ENCODE results near the gene CTPS2. TPM values are rescaled to one million over a fixed set of nuclear protein-coding genes. Genes with fewer than 3 reads are reported as not detected.

CTPS2 gene
- polyA plus RNA-seq, 1 experiment, result 3.7 TPM

GRCh38 chrX:16658284-16658683, 54.2 kb downstream of the CTPS2 start:
- CTCF ChIA-PET, result no interaction called here
- TF ChIP-seq, protein P1, sequence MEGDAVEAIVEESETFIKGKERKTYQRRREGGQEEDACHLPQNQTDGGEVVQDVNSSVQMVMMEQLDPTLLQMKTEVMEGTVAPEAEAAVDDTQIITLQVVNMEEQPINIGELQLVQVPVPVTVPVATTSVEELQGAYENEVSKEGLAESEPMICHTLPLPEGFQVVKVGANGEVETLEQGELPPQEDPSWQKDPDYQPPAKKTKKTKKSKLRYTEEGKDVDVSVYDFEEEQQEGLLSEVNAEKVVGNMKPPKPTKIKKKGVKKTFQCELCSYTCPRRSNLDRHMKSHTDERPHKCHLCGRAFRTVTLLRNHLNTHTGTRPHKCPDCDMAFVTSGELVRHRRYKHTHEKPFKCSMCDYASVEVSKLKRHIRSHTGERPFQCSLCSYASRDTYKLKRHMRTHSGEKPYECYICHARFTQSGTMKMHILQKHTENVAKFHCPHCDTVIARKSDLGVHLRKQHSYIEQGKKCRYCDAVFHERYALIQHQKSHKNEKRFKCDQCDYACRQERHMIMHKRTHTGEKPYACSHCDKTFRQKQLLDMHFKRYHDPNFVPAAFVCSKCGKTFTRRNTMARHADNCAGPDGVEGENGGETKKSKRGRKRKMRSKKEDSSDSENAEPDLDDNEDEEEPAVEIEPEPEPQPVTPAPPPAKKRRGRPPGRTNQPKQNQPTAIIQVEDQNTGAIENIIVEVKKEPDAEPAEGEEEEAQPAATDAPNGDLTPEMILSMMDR (IDR thresholded peaks at IDR 0.05; ENCODE audit: insufficient read depth, low read depth, low read length), result no peak

DNA sequence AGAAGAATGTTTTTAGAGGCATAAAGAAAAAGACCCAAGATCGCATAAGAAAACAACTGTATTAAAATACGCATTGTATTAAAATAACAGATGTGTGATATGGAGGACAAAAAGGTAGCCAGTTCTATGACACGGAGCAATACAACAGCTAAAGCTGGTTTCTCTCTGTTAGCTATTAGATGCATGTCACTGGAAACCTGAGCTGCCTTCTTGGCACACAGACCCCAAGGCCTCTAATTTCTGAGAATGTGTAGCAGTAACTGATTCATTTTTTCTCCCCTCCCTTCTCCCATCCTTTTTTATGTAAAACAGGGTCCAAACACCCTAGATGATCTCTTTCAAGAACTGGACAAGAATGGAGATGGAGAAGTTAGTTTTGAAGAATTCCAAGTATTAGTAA, 58.4 kb downstream of the CTPS2 start:
- POLR2A ChIA-PET, result no interaction called here
- DNase-seq (ENCODE audit: low read depth), result no peak
- TF ChIP-seq, protein P1 (IDR thresholded peaks at IDR 0.05; ENCODE audit: insufficient read depth, low read depth, low read length), result no peak
- Histone ChIP-seq H3K27me3 (ENCODE audit: control insufficient read depth, insufficient read depth, low read length) (no peaks in the 10 kb centered on the region), H3K36me3 (ENCODE audit: control insufficient read depth, insufficient read depth, low read length) (no peaks in the 10 kb centered on the region), H3K4me3 (ENCODE audit: low read depth, low read length) (no peak overlapping the region)
- CTCF ChIA-PET, result no interaction called here

More at GRCh38 chrX:16658284-16658683, 54.2 kb downstream of the CTPS2 start:
- Histone ChIP-seq H3K27me3 (ENCODE audit: control insufficient read depth, insufficient read depth, low read length) (no peaks in the 10 kb centered on the region), H3K4me3 (ENCODE audit: low read depth, low read length) (no peak overlapping the region), H3K36me3 (ENCODE audit: control insufficient read depth, insufficient read depth, low read length) (no peaks in the 10 kb centered on the region; the same call in 1 of the 2 replicates)
- DNase-seq (ENCODE audit: low read depth), result no peak
- POLR2A ChIA-PET, result no interaction called here

- Histone ChIP-seq H3K36me3 (ENCODE audit: control insufficient read depth, insufficient read depth, low read length) (no peaks in the 10 kb centered on the region), H3K27me3 (ENCODE audit: control insufficient read depth, insufficient read depth, low read length) (no peaks in the 10 kb centered on the region), H3K4me3 (ENCODE audit: low read depth, low read length) (no peak overlapping the region)
- DNase-seq (ENCODE audit: low read depth), result no peak
- TF ChIP-seq, protein P1 (IDR thresholded peaks at IDR 0.05; ENCODE audit: insufficient read depth, low read depth, low read length), result no peak
- ChIA-PET POLR2A (no interaction called here), CTCF (no interaction called here)
Observed at GRCh38 chrX:16653424-16653823, 59.0 kb downstream of the CTPS2 start.

GRCh38 chrX:16651391-16652024, 61.0 kb downstream of the CTPS2 start:
- ChIA-PET POLR2A (no interaction called here), CTCF (no interaction called here)

GRCh38 chrX:16649858-16650257, 62.6 kb downstream of the CTPS2 start, which contains the start of gene S100G:
TSS of gene S100G (plus strand) at chrX:16650158. CDS start at chrX:16651007, 849 bp downstream.
- Histone ChIP-seq H3K36me3 (ENCODE audit: control insufficient read depth, insufficient read depth, low read length) (no peaks in the 10 kb centered on the region), H3K27me3 (ENCODE audit: control insufficient read depth, insufficient read depth, low read length) (no peaks in the 10 kb centered on the region), H3K4me3 (ENCODE audit: low read depth, low read length) (no peak within 1 kb of the TSS)
- DNase-seq (ENCODE audit: low read depth), result no peak
- POLR2A ChIA-PET, result no interaction called here
- CTCF ChIA-PET, result interaction anchor here (0.8 to 2.8 kb wide), 3 partner anchors 9 to 206 kb away, joined by 3 to 11 read pairs (median 3); no protein-coding TSS in a partner anchor
- TF ChIP-seq, protein P1 (IDR thresholded peaks at IDR 0.05; ENCODE audit: insufficient read depth, low read depth, low read length), result no peak

More at GRCh38 chrX:16651391-16652024, 61.0 kb downstream of the CTPS2 start:
- DNase-seq (ENCODE audit: low read depth), result no peak
- TF ChIP-seq, protein P1 (IDR thresholded peaks at IDR 0.05; ENCODE audit: insufficient read depth, low read depth, low read length), result no peak
- no peak overlapping the region for H3K4me3 ChIP-seq (ENCODE audit: low read depth, low read length)
- no peaks in the 10 kb centered on the region for H3K36me3 ChIP-seq (ENCODE audit: control insufficient read depth, insufficient read depth, low read length)
- no peaks in the 10 kb centered on the region for H3K27me3 ChIP-seq (ENCODE audit: control insufficient read depth, insufficient read depth, low read length)

Data from BJ (cell line).